Measurements from ENCODE around the gene STAM.

GRCh38 chr10:17758896-17759295 lies 114.9 kb downstream of the STAM start:
- TF ChIP-seq, protein P1, sequence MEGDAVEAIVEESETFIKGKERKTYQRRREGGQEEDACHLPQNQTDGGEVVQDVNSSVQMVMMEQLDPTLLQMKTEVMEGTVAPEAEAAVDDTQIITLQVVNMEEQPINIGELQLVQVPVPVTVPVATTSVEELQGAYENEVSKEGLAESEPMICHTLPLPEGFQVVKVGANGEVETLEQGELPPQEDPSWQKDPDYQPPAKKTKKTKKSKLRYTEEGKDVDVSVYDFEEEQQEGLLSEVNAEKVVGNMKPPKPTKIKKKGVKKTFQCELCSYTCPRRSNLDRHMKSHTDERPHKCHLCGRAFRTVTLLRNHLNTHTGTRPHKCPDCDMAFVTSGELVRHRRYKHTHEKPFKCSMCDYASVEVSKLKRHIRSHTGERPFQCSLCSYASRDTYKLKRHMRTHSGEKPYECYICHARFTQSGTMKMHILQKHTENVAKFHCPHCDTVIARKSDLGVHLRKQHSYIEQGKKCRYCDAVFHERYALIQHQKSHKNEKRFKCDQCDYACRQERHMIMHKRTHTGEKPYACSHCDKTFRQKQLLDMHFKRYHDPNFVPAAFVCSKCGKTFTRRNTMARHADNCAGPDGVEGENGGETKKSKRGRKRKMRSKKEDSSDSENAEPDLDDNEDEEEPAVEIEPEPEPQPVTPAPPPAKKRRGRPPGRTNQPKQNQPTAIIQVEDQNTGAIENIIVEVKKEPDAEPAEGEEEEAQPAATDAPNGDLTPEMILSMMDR (optimal IDR thresholded peaks at IDR 0.05 in 1 of 3, IDR thresholded peaks at IDR 0.05 in 1 of 3, conservative IDR thresholded peaks at IDR 0.05 in 1 of 3; ENCODE audit: extremely low read depth in 1 of 3, insufficient read depth in 2 of 3, low read length in 3 of 3) = no peak
- no peak for TF ChIP-seq EZH2 (IDR thresholded peaks at IDR 0.05; ENCODE audit: low read length)

All from keratinocyte (primary cell).